Panc1 (cell line): Measurements from ENCODE around the gene LRRC73. TPM values are rescaled to one million over a fixed set of nuclear protein-coding genes. Genes with fewer than 3 reads are reported as not detected.
"Not testable (repeated sequence)": the region's sequence is repeated elsewhere in the genome, so short reads cannot be mapped to it uniquely, and the experiment has no call there.

Source experiments
- ATAC-seq: fragments of 200-7000 bp; cut with Tn5 transposase; 2 replicates; pipeline ENCODE4 v1.9.1; 2020; ENCODE audit warnings: mild to moderate bottlenecking, moderate library complexity
- BruUV-seq: library from RNA; stranded (reverse); fragments of 400-500 nt; replicated peaks from 2 replicates; lab custom pipeline; 2021; lab: Mats Ljungman, UMichigan
- CTCF ChIA-PET: fragments of 300-600 bp; sonication (Branson Sonifier 250); formaldehyde crosslinking; loops from one replicate; lab custom pipeline; 2022; ENCODE audit warnings: antibody characterized with exemption; lab: Charles Lee
- POLR2A ChIA-PET: fragments of 300-600 bp; sonication (Branson Sonifier 250); formaldehyde crosslinking; loops from one replicate; lab custom pipeline; 2022; ENCODE audit warnings: antibody characterized with exemption; lab: Charles Lee
- DNase-seq: peaks from one replicate; pipeline ENCODE4 v3.0.0-alpha.2; 2010; ENCODE audit warnings: low read depth, low spot score
- H3K27ac ChIP-seq: 2 replicates; pipeline ENCODE4 v1.5.1; 2011; ENCODE audit warnings: mild to moderate bottlenecking, low read length, inconsistent platforms
- H3K27me3 ChIP-seq: fragments of 200-500 bp; sonication (Bioruptor generic); 2 replicates; pipeline ENCODE4 v1.6.0; 2014; ENCODE audit warnings: low read length, inconsistent platforms; ENCODE audit not compliant: control insufficient read depth, insufficient read depth
- H3K36me3 ChIP-seq: fragments of 200-500 bp; sonication (Bioruptor generic); 2 replicates; pipeline ENCODE4 v1.5.1; 2014; ENCODE audit warnings: inconsistent platforms, mild to moderate bottlenecking, low read length, moderate library complexity; ENCODE audit not compliant: control insufficient read depth, insufficient read depth
- H3K4me1 ChIP-seq: 2 replicates; pipeline ENCODE4 v1.5.1; 2011; ENCODE audit warnings: inconsistent platforms, mild to moderate bottlenecking, low read length, moderate library complexity; ENCODE audit not compliant: control insufficient read depth, insufficient read depth
- H3K4me3 ChIP-seq, 2 experiments: 2 replicates each; pipeline ENCODE4 v1.5.1; 2011 to 2012; ENCODE audit warnings: low read depth in 2 of 2, low read length in 2 of 2, mild to moderate bottlenecking in 2 of 2, inconsistent platforms in 1 of 2, moderate library complexity in 1 of 2
- H3K9me3 ChIP-seq: fragments of 200-500 bp; sonication (Bioruptor generic); 2 replicates; pipeline ENCODE4 v1.5.1; 2014; ENCODE audit warnings: low read depth, mild to moderate bottlenecking, inconsistent platforms, low read length, moderate library complexity; ENCODE audit not compliant: control insufficient read depth, insufficient read depth
- POLR2AphosphoS5 ChIP-seq: IDR thresholded peaks from 2 replicates; pipeline ENCODE4 v1.6.1; 2012; ENCODE audit warnings: mild to moderate bottlenecking, low read depth, low read length, moderate library complexity
- REST ChIP-seq, 2 experiments: IDR thresholded peaks; 2 replicates each; pipeline ENCODE4 v1.6.1; 2011 to 2012; ENCODE audit warnings: low read depth in 2 of 2, control low read depth in 1 of 2, low read length in 1 of 2, mild to moderate bottlenecking in 1 of 2, moderate library complexity in 1 of 2; ENCODE audit not compliant: insufficient read depth in 1 of 2
- SIN3A ChIP-seq: IDR thresholded peaks from 2 replicates; pipeline ENCODE4 v1.6.1; 2012; ENCODE audit warnings: low read depth, mild to moderate bottlenecking, low read length, moderate library complexity, borderline replicate concordance; ENCODE audit not compliant: insufficient read depth
- TCF7L2 ChIP-seq: IDR thresholded peaks from 2 replicates; pipeline ENCODE4 v1.6.1; 2011; ENCODE audit warnings: mild to moderate bottlenecking, low read depth, low read length, inconsistent platforms
- in situ Hi-C: cut with HindIII; loops from 2 replicates; pipeline ENCODE4 v1.10.0; 2016; ENCODE audit warnings: low sequenced_read_pairs, low pct_unique_long_range_greater_than_20kb
- intact Hi-C: fragments of 100-400 bp; cut with micrococcal nuclease; formaldehyde crosslinking; loops from one replicate; pipeline ENCODE4 v1.10.0; 2022; ENCODE audit not compliant: unreplicated experiment
- total RNA-seq: library from RNA; stranded (reverse); gene quantifications from one replicate; pipeline ENCODE4 v1.2.1, GENCODE V29; 2021; ENCODE audit not compliant: unreplicated experiment
- TF ChIP-seq, protein P1 (sequence below): fragments of 450-650 bp; IDR thresholded peaks from 2 replicates; pipeline ENCODE4 v1.5.1; 2017; ENCODE audit warnings: mild to moderate bottlenecking

Gene LRRC73
- total RNA-seq, 1 experiment from 2014 or later, result 2.9 TPM

DNA sequence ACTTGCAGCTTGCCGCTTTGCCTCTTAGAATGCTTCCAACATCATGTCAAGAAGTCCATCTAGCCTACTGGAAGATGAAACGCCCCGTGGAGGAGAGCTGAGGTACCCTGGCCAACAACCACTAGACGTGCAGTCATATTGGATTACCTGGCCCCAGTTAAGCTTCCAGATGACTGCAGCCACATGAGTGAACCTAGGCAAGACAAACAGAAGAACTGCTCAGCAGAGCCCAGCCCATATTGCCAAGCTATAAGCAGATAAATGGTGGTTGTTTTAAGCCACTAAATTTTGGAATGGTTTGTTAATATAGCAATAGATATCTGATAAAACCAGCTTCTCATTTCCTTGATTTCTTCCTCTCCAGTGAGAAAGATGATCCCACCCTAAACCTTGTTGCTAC is 50.1 kb downstream of the LRRC73 start:
- DNase-seq (no peak), ATAC-seq (no peak)
- ChIA-PET CTCF (no interaction called here), POLR2A (interaction anchor here (0.5 to 0.9 kb wide), 3 partner anchors 15 to 132 kb away, joined by 3 to 4 read pairs (median 3); no protein-coding TSS in a partner anchor)
- intact Hi-C loops, result no loop called here
- Histone ChIP-seq H3K36me3 (no peaks in the 10 kb centered on the region), H3K27ac (no peak overlapping the region), H3K4me1 (peaks cover 9% of the 10 kb centered on the region), H3K9me3 (0 out of 2 replicates have a peak, but pooled peaks cover 5% of the 10 kb centered on the region), H3K4me3 (no peak overlapping the region), H3K27me3 (no peaks in the 10 kb centered on the region)
- BruUV-seq, result no TSS peak
- in situ Hi-C loops, result no loop called here
- no peak for TF ChIP-seq POLR2AphosphoS5
- TF ChIP-seq, protein P1, sequence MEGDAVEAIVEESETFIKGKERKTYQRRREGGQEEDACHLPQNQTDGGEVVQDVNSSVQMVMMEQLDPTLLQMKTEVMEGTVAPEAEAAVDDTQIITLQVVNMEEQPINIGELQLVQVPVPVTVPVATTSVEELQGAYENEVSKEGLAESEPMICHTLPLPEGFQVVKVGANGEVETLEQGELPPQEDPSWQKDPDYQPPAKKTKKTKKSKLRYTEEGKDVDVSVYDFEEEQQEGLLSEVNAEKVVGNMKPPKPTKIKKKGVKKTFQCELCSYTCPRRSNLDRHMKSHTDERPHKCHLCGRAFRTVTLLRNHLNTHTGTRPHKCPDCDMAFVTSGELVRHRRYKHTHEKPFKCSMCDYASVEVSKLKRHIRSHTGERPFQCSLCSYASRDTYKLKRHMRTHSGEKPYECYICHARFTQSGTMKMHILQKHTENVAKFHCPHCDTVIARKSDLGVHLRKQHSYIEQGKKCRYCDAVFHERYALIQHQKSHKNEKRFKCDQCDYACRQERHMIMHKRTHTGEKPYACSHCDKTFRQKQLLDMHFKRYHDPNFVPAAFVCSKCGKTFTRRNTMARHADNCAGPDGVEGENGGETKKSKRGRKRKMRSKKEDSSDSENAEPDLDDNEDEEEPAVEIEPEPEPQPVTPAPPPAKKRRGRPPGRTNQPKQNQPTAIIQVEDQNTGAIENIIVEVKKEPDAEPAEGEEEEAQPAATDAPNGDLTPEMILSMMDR, result no peak
- TF ChIP-seq TCF7L2, result no peak
- TF ChIP-seq REST (IDR thresholded peaks at IDR 0.05; ENCODE audit: insufficient read depth in 1 of 2, low read depth in 2 of 2, low read length in 1 of 2), result no peak
- TF ChIP-seq SIN3A, result no peak

DNA sequence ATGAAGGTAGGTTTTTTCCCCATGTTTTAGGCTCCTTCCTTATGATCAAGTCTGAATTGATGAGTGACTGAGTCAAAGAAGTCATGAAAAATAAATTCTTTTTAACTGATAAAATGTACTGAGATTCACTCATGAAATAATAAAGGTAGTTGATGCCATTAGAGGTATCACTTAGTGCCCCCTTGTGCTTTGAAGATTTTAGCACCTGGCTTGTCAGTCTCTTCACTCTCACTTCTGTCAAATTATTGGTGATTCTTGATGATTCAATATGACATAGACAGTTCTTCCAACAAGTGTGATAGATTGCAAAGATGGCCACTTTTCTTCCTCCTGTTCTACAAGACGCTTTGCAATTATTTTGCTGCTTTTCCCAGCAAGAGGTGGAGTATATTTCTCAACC is 50.6 kb downstream of the LRRC73 start:
- intact Hi-C loops, result no loop called here
- Histone ChIP-seq H3K27ac (no peak overlapping the region), H3K4me1 (peaks cover 9% of the 10 kb centered on the region), H3K27me3 (no peaks in the 10 kb centered on the region), H3K9me3 (0 out of 2 replicates have a peak, but pooled peaks cover 5% of the 10 kb centered on the region), H3K36me3 (no peaks in the 10 kb centered on the region), H3K4me3 (no peak overlapping the region)
- CTCF ChIA-PET, result no interaction called here
- POLR2A ChIA-PET, result interaction anchor here (0.5 to 0.9 kb wide), 2 partner anchors 18 to 132 kb away, joined by 3 read pairs; no protein-coding TSS in a partner anchor
- no TSS peak for BruUV-seq
- ATAC-seq (no peak), DNase-seq (no peak)
- in situ Hi-C loops, result no loop called here
- TF ChIP-seq, protein P1, result no peak
- TF ChIP-seq REST (IDR thresholded peaks at IDR 0.05; ENCODE audit: insufficient read depth in 1 of 2, low read depth in 2 of 2, low read length in 1 of 2) (no peak), TCF7L2 (no peak)

- intact Hi-C loops, in situ Hi-C loops, BruUV-seq: not testable (repeated sequence)
Measured at GRCh38 chr6:43458154-43458553, 52.0 kb downstream of the LRRC73 start.

More at GRCh38 chr6:43458154-43458553, 52.0 kb downstream of the LRRC73 start:
- not testable (repeated sequence) for H3K4me3 ChIP-seq, H3K9me3 ChIP-seq, DNase-seq, H3K36me3 ChIP-seq, ATAC-seq, H3K27me3 ChIP-seq, H3K27ac ChIP-seq
- H3K4me1 ChIP-seq, result peaks cover 13% of the 10 kb centered on the region
- ChIA-PET CTCF (interaction anchor here (0.6 to 1.4 kb wide), 5 partner anchors 26 to 67 kb away, joined by 3 to 16 read pairs (median 4); no protein-coding TSS in a partner anchor), POLR2A (interaction anchor here (0.6 to 0.7 kb wide), 2 partner anchors 8 to 174 kb away, joined by 3 to 10 read pairs; no protein-coding TSS in a partner anchor)
